Activated B cell treated with CpG ODN at 0.5 μM for 24 hours (primary cell): ENCODE data around the gene OVCH1. TPM values are rescaled to one million over a fixed set of nuclear protein-coding genes. Genes with fewer than 3 reads are reported as not detected.

Experiments used
- ATAC-seq: fragments of 200-7000 bp; cut with Tn5 transposase; one replicate; pipeline ENCODE4 v1.10.0; 2021; ENCODE audit warnings: low read depth, mild to moderate bottlenecking, moderate library complexity
- CTCF ChIA-PET: fragments of 350-600 bp; sonication (Branson Sonifier 250); formaldehyde crosslinking; loops from one replicate; lab custom pipeline; 2021; ENCODE audit warnings: antibody characterized with exemption; lab: Charles Lee
- POLR2A ChIA-PET: fragments of 350-600 bp; sonication (Branson Sonifier 250); formaldehyde crosslinking; loops from one replicate; lab custom pipeline; 2021; ENCODE audit warnings: antibody characterized with exemption; lab: Charles Lee
- DNase-seq: peaks from one replicate; pipeline ENCODE4 v3.0.0; 2022
- H3K27ac Mint-ChIP-seq: one replicate; pipeline ENCODE4 v1.8.0; 2020; ENCODE audit warnings: mixed read lengths
- H3K27me3 Mint-ChIP-seq: one replicate; pipeline ENCODE4 v1.8.0; 2021; ENCODE audit warnings: mixed read lengths
- H3K36me3 Mint-ChIP-seq: one replicate; pipeline ENCODE4 v1.8.0; 2021; ENCODE audit warnings: low read depth, mixed read lengths
- H3K4me1 Mint-ChIP-seq: one replicate; pipeline ENCODE4 v1.8.0; 2021; ENCODE audit warnings: mixed read lengths
- H3K4me3 Mint-ChIP-seq: one replicate; pipeline ENCODE4 v1.8.0; 2020; ENCODE audit warnings: mild to moderate bottlenecking, mixed read lengths
- H3K9me3 Mint-ChIP-seq: one replicate; pipeline ENCODE4 v1.8.0; 2020; ENCODE audit warnings: mixed read lengths
- CTCF ChIP-seq: fragments of 200-600 bp; IDR thresholded peaks from one replicate; pipeline ENCODE4 v1.8.0; 2022; ENCODE audit warnings: antibody characterized with exemption, mild to moderate bottlenecking
- intact Hi-C: fragments of 100-400 bp; cut with micrococcal nuclease; formaldehyde crosslinking; loops from one replicate; pipeline ENCODE4 v1.15.1; 2024
- total RNA-seq: library from RNA; stranded (reverse); gene quantifications from 2 replicates; pipeline ENCODE4 v1.2.3, GENCODE V29; 2022

OVCH1 gene
- total RNA-seq, 1 donor from 2014 or later: not detected

- DNase-seq (no peak), ATAC-seq (no peak)
- POLR2A ChIA-PET: no interaction called here
- intact Hi-C loops: no loop called here
- no peaks in the 10 kb centered on the region for H3K36me3 Mint-ChIP-seq
- CTCF ChIA-PET: no interaction called here
- no peak overlapping the region for H3K27ac Mint-ChIP-seq
- peaks cover 8% of the 10 kb centered on the region for H3K27me3 Mint-ChIP-seq
- peaks cover 5% of the 10 kb centered on the region for H3K4me1 Mint-ChIP-seq
- H3K4me3 Mint-ChIP-seq: no peak overlapping the region
- TF ChIP-seq CTCF: no peak
- peaks cover 2% of the 10 kb centered on the region for H3K9me3 Mint-ChIP-seq
These were observed 66.0 kb downstream of the OVCH1 start for GRCh38 chr12:29431513-29431912.

GRCh38 chr12:29430716-29431044 lies 66.8 kb downstream of the OVCH1 start:
- no peak overlapping the region for H3K4me3 Mint-ChIP-seq
- no peaks in the 10 kb centered on the region for H3K9me3 Mint-ChIP-seq
- POLR2A ChIA-PET: no interaction called here
- H3K27ac Mint-ChIP-seq: no peak overlapping the region
- no peaks in the 10 kb centered on the region for H3K36me3 Mint-ChIP-seq
- intact Hi-C loops: no loop called here
- no peak for TF ChIP-seq CTCF
- peaks cover 5% of the 10 kb centered on the region for H3K4me1 Mint-ChIP-seq
- DNase-seq: no peak
- CTCF ChIA-PET: no interaction called here
- H3K27me3 Mint-ChIP-seq: peaks cover 8% of the 10 kb centered on the region
- no peak for ATAC-seq

GRCh38 chr12:29429999-29430715 lies 67.3 kb downstream of the OVCH1 start:
- Mint-ChIP-seq H3K4me1 (peaks cover 5% of the 10 kb centered on the region), H3K36me3 (no peaks in the 10 kb centered on the region), H3K27me3 (peaks cover 8% of the 10 kb centered on the region), H3K4me3 (no peak overlapping the region), H3K9me3 (no peaks in the 10 kb centered on the region), H3K27ac (no peak overlapping the region)
- TF ChIP-seq CTCF: no peak
- ChIA-PET POLR2A (no interaction called here), CTCF (no interaction called here)
- intact Hi-C loops: loop anchor here (2.0 to 10.0 kb wide), 2 partner anchors 75 to 345 kb away; no protein-coding TSS in a partner anchor
- no peak for DNase-seq
- no peak for ATAC-seq

- H3K27ac Mint-ChIP-seq: no peak overlapping the region
- ChIA-PET CTCF (no interaction called here), POLR2A (no interaction called here)
- H3K27me3 Mint-ChIP-seq: peaks cover 8% of the 10 kb centered on the region
- no peaks in the 10 kb centered on the region for H3K36me3 Mint-ChIP-seq
- H3K9me3 Mint-ChIP-seq: peaks cover under 1% of the 10 kb centered on the region
- peaks cover 5% of the 10 kb centered on the region for H3K4me1 Mint-ChIP-seq
- no peak for TF ChIP-seq CTCF
- no peak for ATAC-seq
- H3K4me3 Mint-ChIP-seq: no peak overlapping the region
- intact Hi-C loops: loop anchor here (1.0 to 10.0 kb wide), 3 partner anchors 74 to 344 kb away; no protein-coding TSS in a partner anchor
- no peak for DNase-seq
These were observed 68.9 kb downstream of the OVCH1 start for GRCh38 chr12:29428633-29429032.

GRCh38 chr12:29427964-29428363 lies 69.5 kb downstream of the OVCH1 start:
- H3K36me3 Mint-ChIP-seq: no peaks in the 10 kb centered on the region
- H3K4me3 Mint-ChIP-seq: no peak overlapping the region
- intact Hi-C loops: loop anchor here (1.0 to 10.0 kb wide), 3 partner anchors 73 to 343 kb away; no protein-coding TSS in a partner anchor
- DNase-seq (no peak), ATAC-seq (peak; percentile 57)
- POLR2A ChIA-PET: no interaction called here
- no peak for TF ChIP-seq CTCF
- H3K9me3 Mint-ChIP-seq: peaks cover 2% of the 10 kb centered on the region
- H3K27ac Mint-ChIP-seq: no peak overlapping the region
- CTCF ChIA-PET: no interaction called here
- H3K27me3 Mint-ChIP-seq: peaks cover 9% of the 10 kb centered on the region
- peaks cover 5% of the 10 kb centered on the region for H3K4me1 Mint-ChIP-seq
